BE2C (cell line): ENCODE measurements around the gene MAPKAP1.

Experiments used
- DNase-seq: peaks from one replicate; pipeline ENCODE4 v3.0.0-alpha.2; 2020
- H3K27me3 ChIP-seq: fragments of 250-450 bp; sonication (Bioruptor Pico); 2 replicates; pipeline ENCODE4 v1.5.1; 2020; ENCODE audit warnings: mild to moderate bottlenecking
- H3K36me3 ChIP-seq: fragments of 250-450 bp; sonication (Bioruptor Pico); 2 replicates; pipeline ENCODE4 v1.5.1; 2020; ENCODE audit warnings: mild to moderate bottlenecking
- H3K4me1 ChIP-seq: fragments of 250-450 bp; sonication (Bioruptor Pico); 2 replicates; pipeline ENCODE4 v1.5.1; 2020
- H3K4me3 ChIP-seq: 2 replicates; pipeline ENCODE4 v1.5.1; 2011; ENCODE audit warnings: low read depth, low read length
- H3K9me3 ChIP-seq: fragments of 250-450 bp; sonication (Bioruptor Pico); 2 replicates; pipeline ENCODE4 v1.5.1; 2020
- TF ChIP-seq, protein P1 (sequence below): IDR thresholded peaks from 2 replicates; pipeline ENCODE4 v1.5.1; 2012; ENCODE audit warnings: mild to moderate bottlenecking, low read depth, low read length

Gene MAPKAP1

DNA sequence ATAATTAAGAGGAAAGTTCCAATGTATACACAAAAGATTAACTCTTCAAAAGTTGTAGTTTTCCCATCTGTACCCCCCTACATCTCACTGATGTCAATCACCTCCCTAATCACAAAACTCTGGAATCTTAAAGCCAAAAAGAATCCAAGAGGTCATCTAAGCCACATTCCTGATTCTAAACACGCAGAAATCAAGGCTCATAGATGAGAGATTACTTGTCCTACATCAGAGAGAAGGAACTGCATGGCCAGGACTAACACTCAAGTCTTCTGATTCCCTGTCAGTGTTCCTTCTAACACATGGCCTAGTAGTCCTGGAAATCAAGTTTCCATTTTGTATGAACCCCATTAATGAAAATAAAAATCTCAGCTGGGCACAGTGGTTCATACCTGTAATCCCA lies 58.7 kb downstream of the MAPKAP1 start:
- no peak for DNase-seq
- Histone ChIP-seq H3K9me3 (no peaks in the 10 kb centered on the region), H3K4me3 (no peak overlapping the region), H3K4me1 (peaks cover 15% of the 10 kb centered on the region), H3K27me3 (no peaks in the 10 kb centered on the region), H3K36me3 (no peaks in the 10 kb centered on the region)
- TF ChIP-seq, protein P1, sequence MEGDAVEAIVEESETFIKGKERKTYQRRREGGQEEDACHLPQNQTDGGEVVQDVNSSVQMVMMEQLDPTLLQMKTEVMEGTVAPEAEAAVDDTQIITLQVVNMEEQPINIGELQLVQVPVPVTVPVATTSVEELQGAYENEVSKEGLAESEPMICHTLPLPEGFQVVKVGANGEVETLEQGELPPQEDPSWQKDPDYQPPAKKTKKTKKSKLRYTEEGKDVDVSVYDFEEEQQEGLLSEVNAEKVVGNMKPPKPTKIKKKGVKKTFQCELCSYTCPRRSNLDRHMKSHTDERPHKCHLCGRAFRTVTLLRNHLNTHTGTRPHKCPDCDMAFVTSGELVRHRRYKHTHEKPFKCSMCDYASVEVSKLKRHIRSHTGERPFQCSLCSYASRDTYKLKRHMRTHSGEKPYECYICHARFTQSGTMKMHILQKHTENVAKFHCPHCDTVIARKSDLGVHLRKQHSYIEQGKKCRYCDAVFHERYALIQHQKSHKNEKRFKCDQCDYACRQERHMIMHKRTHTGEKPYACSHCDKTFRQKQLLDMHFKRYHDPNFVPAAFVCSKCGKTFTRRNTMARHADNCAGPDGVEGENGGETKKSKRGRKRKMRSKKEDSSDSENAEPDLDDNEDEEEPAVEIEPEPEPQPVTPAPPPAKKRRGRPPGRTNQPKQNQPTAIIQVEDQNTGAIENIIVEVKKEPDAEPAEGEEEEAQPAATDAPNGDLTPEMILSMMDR: no peak

DNA sequence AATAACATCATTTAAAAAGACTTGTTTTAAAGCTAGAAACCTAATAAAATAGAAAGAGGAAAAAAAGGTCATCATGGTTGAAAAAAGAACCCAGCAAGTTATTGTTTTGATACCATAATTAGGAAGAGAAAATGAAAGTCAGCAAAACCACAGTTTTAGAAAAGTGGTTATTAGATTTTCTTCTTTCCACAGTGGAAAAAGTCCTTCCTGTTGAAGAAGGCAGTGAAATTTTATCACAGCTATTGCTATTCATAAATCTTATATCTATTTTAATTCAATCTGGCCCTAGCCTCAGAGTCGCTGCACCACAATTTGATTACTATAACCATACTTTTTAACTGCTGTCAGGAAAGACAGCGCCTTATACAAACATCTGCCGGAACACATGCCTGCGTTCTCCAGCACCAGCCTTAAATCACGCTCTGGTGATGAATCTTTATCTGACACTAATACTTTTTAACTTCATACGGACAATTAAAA lies 60.3 kb downstream of the MAPKAP1 start:
- H3K9me3 ChIP-seq: no peaks in the 10 kb centered on the region
- H3K4me1 ChIP-seq: peaks cover 15% of the 10 kb centered on the region
- DNase-seq: peak; percentile 59
- TF ChIP-seq, protein P1: no peak
- peak overlapping the region; percentile 27 for H3K4me3 ChIP-seq
- H3K36me3 ChIP-seq: no peaks in the 10 kb centered on the region
- no peaks in the 10 kb centered on the region for H3K27me3 ChIP-seq

- Histone ChIP-seq H3K36me3 (no peaks in the 10 kb centered on the region), H3K4me1 (peaks cover 15% of the 10 kb centered on the region), H3K27me3 (no peaks in the 10 kb centered on the region), H3K4me3 (peak overlapping the region; percentile 27), H3K9me3 (no peaks in the 10 kb centered on the region)
- TF ChIP-seq, protein P1: no peak
- DNase-seq: no peak
These were observed 60.8 kb downstream of the MAPKAP1 start for GRCh38 chr9:125646217-125646616.

GRCh38 chr9:125644819-125645507 lies 62.0 kb downstream of the MAPKAP1 start:
- Histone ChIP-seq H3K4me3 (no peak overlapping the region), H3K36me3 (no peaks in the 10 kb centered on the region), H3K4me1 (peaks cover 15% of the 10 kb centered on the region), H3K27me3 (no peaks in the 10 kb centered on the region), H3K9me3 (no peaks in the 10 kb centered on the region)
- TF ChIP-seq, protein P1: no peak
- DNase-seq: no peak

DNA sequence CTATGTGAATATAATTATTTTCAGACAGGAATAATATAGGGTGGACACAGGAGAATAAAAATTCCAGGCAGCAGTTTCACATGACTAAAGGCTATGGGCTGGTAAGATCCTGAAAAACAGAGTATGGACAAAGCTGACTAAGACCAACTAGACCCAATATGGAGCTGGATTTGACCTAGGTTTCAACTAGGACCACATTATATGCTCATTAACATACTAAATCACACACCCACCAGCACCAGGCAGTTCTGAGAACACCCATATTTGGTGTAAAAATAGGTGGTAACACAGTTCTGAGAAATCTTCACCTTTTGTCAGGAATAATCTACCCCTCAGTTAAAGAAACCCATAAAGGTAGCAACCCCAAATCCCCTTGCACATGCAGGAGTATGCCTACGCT lies 64.7 kb downstream of the MAPKAP1 start:
- TF ChIP-seq, protein P1: no peak
- Histone ChIP-seq H3K4me3 (no peak overlapping the region), H3K27me3 (no peaks in the 10 kb centered on the region), H3K36me3 (no peaks in the 10 kb centered on the region), H3K9me3 (no peaks in the 10 kb centered on the region), H3K4me1 (peaks cover 13% of the 10 kb centered on the region)
- no peak for DNase-seq

DNA sequence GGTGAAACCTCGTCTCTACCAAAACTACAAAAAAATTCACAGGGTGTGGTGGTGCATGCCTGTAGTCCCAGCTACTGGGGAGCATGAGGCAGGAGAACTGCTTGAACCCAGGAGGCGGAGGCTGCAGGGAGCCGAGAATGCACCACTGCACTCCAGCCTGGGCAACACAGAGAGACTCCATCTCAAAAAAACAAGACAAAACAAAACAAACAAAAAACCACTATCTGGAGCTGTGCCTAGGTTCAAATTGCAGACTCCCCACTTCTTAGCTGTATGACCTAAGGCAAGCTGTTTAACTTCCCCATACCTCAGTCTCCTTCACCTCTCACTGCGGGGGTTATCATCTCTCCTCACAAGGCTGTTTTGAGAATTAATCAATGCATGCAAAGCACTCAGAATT lies 68.0 kb downstream of the MAPKAP1 start:
- Histone ChIP-seq H3K4me1 (peaks cover 11% of the 10 kb centered on the region), H3K4me3 (no peak overlapping the region), H3K27me3 (no peaks in the 10 kb centered on the region), H3K36me3 (no peaks in the 10 kb centered on the region), H3K9me3 (no peaks in the 10 kb centered on the region)
- TF ChIP-seq, protein P1: no peak
- DNase-seq: no peak
